Renal cortex interstitium (tissue), 11 donors: ENCODE measurements around the gene NUP133. TPM values are rescaled to one million over a fixed set of nuclear protein-coding genes. Genes with fewer than 3 reads are reported as not detected.
"Not testable (repeated sequence)": the region's sequence is repeated elsewhere in the genome, so short reads cannot be mapped to it uniquely, and the experiment has no call there.

ENCODE experiments used
- DNase-seq, 11 donors: peaks; one replicate each; pipeline ENCODE4 v3.0.0-alpha.2; 2013; ENCODE audit warnings: low read depth in 9 of 11, low spot score in 4 of 11; ENCODE audit errors: extremely low read depth in 1 of 11
- polyA plus RNA-seq, 3 donors: library from polyadenylated mRNA; unstranded; fragments of 120-200 nt; gene quantifications; one replicate each; pipeline ENCODE4 v1.2.1, GENCODE V29; 2013; ENCODE audit not compliant: insufficient read length in 3 of 3

NUP133 gene
- polyA plus RNA-seq, 3 donors = 44.9 to 49.9 (median 49.6) TPM

DNA sequence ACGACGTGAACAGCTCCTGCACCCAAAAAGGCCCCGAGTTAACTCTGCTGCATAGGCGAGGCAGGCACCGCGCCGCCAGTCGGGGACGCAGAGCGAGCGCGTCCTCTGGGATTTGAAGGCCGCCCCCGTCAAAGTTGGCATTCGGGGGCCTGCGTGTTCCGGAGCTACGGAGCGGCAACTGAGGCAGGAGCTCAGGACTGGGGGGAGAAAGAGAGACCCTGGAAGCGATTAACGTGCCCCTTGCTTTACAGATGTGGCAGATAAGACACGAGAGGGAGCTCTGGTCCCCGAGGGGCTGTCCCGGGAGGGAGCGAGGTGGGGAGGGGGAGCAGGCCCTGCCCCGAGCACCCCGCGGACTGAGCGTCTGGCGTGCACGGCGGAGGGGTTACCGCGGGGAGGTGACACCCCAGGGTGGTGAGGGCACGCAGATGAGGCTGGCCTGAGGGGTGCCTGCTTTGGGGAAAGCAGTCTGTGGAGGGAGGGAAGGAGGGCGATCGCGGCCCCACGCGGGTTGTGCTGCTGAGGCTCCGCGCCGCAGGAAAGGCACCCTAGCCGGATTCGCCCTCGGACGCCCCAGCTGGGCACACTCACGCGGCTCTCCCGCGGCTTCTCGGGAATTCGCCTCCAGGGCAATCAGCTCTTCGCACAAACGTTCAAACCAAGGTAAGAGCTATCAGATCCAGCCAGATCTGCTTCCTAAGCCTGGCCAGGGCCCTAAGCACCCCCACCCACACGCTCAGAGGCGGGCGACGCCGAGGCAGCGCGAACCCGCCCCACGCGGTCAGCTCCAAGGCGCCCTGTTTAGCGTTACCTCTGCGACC lies 100.7 kb downstream of the NUP133 start:
- no peak for DNase-seq

DNA sequence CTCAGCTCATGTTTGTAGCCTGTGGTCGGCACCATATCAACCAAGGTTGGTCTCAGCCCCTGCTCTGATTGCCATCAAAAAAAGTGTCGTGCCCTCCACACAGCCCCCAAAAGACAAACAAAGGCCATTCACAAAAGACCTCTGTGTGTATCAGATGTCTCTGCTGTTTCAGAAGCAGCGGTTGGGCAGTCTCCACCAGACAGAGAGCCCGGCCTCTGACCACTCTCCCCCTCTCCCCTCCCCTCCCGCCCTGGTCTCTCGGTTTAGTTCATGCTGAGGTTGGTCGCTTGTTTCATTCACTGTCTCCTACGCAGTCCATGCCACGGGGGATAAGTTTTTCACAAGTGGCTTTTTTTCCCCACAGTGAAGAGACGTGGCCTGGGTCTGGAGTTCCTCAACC lies 101.3 kb downstream of the NUP133 start:
- DNase-seq = no peak

DNA sequence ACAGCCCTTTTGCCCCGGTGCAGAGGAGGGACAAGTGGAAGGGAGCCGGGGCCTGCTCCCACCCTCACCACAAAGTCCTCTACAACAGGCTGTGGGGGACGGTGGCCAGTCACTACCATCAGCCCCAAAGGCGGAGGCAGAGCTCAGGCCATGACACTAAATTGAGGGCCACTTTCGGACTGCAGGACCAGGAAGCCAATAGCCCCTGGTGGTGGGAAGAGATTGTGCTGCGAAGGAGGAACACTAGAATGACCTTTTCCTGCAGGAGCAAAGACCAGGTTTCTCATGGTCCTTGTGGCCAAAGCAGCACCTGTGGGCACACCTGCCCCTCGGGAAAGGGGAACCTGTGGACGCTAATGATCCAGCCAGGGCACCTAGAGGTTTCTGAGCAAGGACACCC lies 104.6 kb downstream of the NUP133 start:
- no peak for DNase-seq

DNA sequence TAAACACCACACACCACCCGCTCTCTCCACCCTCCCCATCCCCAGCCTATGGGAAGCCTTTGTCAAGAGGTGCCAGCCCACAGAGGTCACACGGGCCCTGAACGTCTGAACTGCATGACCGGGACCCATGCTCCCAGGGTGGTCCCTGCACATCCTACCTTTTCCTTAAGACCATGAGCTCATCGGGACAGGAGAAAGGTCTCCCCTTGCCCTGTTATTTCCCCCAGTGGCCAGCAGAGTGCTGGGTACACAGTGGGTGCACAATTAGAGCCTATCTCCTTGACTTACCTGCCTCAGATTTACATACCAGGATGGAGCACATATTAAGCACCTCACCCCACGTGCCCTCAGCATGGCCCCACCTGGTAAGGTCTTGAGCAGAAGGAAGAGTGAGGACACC lies 105.1 kb downstream of the NUP133 start:
- DNase-seq = no peak

DNA sequence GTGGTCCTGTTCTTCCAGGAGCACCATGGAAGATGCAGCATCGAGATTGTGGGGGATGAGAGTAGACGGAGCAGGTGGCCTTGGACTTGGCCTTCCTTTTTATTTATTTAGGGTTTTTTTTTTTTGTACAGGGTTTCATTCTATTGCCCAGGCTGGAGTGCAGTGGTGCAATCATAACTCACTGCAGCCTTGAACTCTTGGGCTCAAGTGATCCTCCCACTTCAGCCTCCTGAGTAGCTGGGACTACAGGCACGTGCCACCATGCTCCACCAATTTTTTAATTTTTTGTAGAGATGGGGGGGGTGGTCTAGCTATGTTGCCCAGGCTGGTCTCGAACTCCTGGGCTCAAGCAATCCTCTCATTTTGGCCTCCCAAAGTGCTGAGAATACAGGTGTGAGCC lies 105.8 kb downstream of the NUP133 start:
- DNase-seq = not testable (repeated sequence)

DNA sequence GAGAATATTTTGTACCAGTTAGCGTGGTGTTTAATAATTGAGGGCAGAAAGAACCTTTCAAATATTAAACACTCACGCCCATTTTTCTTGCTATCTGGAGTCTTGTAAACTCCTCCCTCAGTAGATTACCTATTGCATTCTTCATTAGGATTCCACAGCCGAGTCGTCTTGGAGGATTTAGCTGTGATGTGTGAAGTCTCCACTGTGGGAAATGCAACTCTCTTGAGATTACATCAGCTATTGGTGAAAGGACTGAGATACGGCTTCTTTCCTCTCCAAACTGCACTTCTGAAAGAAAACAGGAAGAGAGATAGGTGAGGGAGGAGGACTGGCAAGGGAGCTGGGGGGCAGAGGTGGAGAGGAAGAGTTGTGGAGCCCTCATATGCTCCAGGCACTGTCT lies 110.4 kb downstream of the NUP133 start:
- no peak for DNase-seq

DNA sequence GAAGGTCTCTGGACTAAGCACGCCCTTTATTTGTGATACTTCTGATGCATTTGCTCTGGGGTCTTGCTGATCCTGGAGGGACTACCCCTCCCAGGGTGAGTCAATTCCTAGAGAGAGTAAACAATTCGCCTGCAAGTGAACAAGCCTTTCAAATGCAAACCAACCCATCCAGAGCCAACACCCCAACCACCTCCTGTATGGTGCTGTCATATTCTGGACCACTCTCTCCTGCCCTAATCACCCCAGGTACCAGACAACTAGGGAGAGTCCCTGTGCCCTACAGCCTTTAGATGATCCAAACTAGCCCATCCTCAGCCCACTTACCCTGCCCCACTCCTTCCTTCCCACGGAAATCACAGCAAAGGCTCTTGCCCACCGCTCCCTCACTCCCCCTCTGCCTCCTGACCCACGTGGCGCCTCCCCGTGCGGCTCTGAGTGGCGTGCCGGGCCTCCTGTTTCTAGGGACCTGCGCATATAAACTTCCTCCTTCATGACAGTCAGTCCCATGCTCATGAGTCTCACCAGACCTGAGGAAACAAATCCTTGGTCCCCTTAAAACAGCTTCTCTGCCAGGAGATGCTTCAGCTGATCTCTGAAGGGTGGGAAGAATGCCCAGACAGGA lies 111.4 kb downstream of the NUP133 start:
- no peak for DNase-seq

DNA sequence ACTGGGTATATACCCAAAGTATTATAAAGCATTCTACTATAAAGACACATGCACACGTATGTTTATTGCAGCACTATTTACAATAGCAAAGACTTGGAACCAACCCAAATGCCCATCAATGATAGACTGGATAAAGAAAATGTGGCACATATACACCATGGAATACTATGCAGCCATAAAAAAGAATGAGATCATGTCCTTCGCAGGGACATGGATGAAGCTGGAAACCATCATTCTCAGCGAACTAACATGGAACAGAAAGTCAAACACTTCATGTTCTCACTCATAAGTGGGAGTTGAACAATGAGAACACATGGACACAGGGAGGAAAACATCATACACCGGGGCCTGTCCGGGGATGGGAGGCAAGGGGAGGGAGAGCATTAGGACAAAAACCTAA lies 113.6 kb downstream of the NUP133 start:
- DNase-seq = not testable (repeated sequence)

DNA sequence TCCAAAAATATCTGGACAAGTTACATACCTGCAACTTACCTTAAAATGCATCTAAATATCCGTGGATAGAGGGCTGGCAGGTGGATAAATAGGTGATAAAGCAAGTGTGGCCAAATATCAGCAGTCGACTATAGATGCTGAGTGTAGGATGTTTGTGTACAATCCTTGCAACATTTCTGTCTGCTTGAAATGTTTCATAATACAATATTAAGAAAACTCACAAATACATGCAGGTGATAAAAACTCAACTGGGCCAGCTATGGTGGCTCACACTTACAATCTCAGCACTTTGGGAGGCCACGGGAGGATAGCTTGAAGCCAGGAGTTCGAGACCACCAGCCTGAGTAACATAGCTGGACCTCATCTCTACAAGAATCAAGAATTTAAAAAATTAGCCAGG lies 115.2 kb downstream of the NUP133 start:
- no peak for DNase-seq

Other genes starting within 250 kb of the NUP133 start
- gene RAB4A, start 237.2 kb downstream of the NUP133 start, polyA plus RNA-seq = 10 to 100 TPM; 53.5 to 60.3 (median 54.4) TPM
- gene CCSAP, start 165.3 kb downstream of the NUP133 start, polyA plus RNA-seq = 10 to 100 TPM in 1 of 3 donors, 1 to 10 TPM in 2; 8.9 to 10.2 (median 9.2) TPM
- 1 to 10 TPM in 2 of 3 donors, under 1 TPM in 1; 0.89 to 7.0 (median 1.0) TPM for gene ACTA1, start 74.2 kb downstream of the NUP133 start, polyA plus RNA-seq
- gene ABCB10, start 50.4 kb upstream of the NUP133 start, polyA plus RNA-seq = 10 to 100 TPM; 19.0 to 20.5 (median 19.4) TPM
- gene TAF5L, start 117.8 kb upstream of the NUP133 start, polyA plus RNA-seq = 10 to 100 TPM; 16.8 to 19.4 (median 19.0) TPM
- 1 to 10 TPM; 6.7 to 8.4 (median 7.9) TPM for gene URB2, start 117.9 kb upstream of the NUP133 start, polyA plus RNA-seq